HG03045 (cell line): ENCODE results near the gene TMEM233.
A peak's percentile ranks its signal among the peaks of the same experiment; 100 is the strongest.
"Not testable (repeated sequence)": the region's sequence is repeated elsewhere in the genome, so short reads cannot be mapped to it uniquely, and the experiment has no call there.

Experiments used
- ATAC-seq: cut with Tn5 transposase; IDR thresholded peaks from one replicate; pipeline ENCODE4 v1.9.1; 2021; ENCODE audit warnings: mild to moderate bottlenecking, moderate library complexity; ENCODE audit not compliant: unreplicated experiment

Gene TMEM233

DNA sequence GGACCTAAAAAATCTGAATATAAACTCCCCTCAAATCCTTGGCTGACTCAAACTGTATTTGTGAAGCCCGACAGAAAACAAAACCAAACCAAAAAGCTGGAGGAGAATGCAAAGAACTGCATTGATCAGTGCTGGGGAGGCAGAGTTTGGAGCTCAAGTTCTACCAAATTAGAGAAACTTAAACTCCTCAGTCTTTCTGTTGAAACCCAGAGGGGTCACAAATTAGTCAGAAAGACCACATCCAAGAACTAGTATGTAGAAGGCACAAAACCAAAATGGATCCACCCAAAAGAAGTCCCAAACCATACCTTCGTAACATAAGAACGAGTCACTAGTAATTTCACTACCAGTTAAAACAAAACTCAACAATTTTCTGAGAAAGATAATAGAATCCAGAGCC lies 59.1 kb downstream of the TMEM233 start:
- ATAC-seq = no peak

DNA sequence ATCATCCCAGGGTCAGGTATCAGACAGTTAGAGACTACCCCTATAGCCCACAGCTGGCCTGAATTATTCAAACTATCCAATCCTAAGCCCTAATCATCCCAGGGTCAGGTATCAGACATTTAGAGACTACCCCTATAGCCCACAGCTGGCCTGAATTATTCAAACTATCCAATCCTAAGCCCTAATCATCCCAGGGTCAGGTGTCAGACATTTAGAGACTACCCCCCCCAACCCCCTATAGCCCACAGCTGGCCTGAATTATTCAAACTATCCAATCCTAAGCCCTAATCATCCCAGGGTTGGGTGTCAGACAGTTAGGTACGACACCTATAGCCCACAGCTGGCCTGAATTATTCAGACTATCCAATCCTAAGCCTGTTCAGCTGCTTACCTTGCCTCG lies 63.4 kb downstream of the TMEM233 start:
- ATAC-seq = not testable (repeated sequence)

- ATAC-seq = not testable (repeated sequence)
These were observed 64.6 kb downstream of the TMEM233 start for GRCh38 chr12:119658166-119658565.

- ATAC-seq = no peak
These were observed 65.8 kb downstream of the TMEM233 start for GRCh38 chr12:119659289-119659897.

GRCh38 chr12:119660076-119660475 lies 66.5 kb downstream of the TMEM233 start:
- ATAC-seq = no peak

DNA sequence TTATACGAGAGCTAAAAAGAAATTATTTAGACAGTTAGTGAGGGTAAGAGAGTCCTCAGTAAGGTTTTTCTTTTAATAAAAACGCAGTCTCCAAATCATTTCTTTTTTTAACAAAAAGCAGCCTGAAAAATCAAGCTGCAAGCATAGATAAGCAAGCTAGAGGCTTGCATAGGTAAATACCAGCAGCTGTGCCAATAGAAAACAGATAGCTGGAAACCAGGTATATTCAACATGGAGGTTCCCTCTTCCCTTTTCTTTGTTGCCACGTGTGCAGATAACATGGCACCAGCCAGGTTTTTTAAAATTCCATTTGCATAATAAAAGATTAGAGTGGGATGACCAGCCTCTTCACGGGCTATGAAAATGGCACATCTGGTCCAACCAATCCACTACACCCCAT lies 68.3 kb downstream of the TMEM233 start:
- ATAC-seq = no peak

DNA sequence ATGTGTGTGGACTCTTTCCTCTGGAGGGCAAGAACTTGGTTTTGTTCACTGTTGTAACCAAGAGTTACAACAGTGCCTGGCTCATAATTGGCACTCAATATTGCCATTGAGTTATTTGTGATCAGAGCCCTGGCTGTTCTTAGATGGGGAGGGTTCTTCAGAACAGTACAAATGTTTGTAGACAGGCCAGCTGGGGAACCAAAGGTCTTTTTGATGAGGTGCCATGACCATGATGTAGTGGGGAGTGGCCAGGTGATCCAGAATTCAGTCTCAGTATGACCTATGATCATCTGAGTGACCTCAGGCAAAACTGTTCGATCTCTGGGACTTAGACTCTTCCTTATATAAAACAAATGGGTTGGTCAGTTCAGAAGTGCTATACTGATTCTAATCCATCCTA lies 71.1 kb downstream of the TMEM233 start:
- no peak for ATAC-seq

DNA sequence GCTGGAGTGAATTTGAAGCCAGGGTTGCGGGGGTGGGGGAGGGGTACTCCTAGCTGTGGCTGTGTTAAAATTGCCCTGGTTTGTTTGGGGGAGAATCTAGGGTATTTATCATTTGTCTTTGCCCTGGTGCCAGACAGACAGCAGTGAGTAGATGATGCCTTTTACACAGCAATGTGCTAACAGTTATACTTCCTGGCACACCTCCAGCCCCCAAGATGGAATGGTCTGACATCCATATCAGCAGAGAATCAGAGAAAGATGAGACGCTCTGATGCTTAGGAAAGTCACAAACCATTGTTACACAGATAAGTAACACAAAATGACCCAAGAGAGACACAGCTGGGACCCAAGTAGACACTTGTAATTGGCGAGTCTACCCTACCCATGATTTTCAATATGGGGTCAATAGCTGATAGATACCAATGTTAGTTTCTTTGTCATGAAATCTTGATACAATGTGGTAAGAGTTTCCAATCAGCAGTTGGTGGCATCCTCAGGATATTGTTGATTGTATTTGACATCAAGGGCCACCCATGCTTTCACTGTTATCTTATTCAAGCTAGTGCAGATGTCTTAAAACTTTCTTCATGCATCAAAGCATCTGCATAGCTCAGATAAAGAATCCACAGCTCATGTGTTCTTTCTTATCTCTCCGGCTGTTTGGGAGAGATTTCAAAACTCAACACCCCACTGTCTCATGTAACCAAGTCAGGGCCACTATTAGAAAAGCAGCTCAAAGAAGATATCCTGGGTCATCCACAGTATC lies 71.8 kb downstream of the TMEM233 start:
- ATAC-seq = no peak

DNA sequence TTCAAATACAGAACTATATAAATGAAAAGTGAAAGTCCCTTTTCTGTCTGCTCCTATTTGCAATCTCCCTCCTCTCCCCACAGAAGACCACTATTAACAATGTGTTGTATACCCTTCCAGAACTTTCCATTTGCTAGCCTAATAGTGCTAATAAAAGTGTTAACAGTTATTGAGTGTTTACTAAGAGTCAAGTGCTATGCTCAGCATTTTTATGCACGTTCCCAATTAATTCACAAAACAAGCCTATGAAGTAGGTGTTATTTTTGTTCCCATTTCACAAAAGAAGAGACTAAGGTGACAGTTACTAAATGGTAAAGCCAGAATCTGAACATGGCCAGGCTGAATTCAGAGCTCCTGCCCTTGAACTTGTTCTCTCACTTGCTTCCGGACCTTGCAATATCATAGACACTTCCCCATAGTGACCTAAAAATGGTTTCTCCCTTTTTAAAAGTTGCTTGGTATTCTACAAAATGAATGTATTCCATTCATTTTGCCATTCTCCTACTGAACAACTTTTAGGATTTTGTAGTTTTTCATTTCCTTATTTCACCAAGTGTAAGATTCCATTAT lies 72.7 kb downstream of the TMEM233 start:
- ATAC-seq = no peak

GRCh38 chr12:119666900-119667576 lies 73.5 kb downstream of the TMEM233 start:
- ATAC-seq = peak; percentile 9

- ATAC-seq = peak; percentile 96
These were observed 74.2 kb downstream of the TMEM233 start, which contains the start of gene PRKAB1 for GRCh38 chr12:119667577-119668323. TSS of gene PRKAB1 (plus strand) at chr12:119668133. CDS start at chr12:119668245, 112 bp downstream.

GRCh38 chr12:119668324-119668841 lies 74.8 kb downstream of the TMEM233 start:
- ATAC-seq = no peak

DNA sequence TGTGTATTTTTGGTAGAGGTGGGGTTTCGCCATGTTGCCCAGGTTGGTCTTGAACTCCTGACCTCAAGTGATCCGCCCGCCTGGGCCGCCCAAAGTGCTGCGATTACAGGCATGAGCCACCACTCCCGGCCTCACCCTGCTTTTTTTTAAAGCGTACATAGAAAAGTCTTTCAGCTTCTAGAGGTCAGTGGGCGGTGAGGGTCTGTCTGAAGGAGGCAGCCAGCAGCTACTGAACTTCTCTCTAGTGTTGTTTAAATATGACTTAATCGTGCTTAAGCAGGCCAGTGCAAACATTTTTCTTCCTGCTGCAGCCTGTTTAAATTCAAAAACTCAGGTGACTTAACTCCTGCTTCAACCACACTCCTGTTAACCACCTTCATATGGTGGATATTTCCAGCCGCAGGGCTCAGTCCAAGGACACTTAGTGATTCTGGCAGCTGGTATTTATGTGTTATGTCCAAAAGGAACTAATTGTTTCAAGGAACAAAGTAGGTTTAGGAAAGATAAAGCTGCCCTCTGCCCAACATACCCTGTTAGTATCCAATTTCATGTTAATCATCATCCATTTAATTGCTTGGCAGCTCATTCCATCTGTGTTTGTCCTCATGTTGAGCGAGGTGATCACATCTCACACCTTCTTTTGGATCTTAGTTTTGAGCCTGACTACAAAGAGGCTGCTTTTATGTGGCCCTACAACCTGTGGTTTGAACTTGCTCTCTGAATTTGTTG lies 76.3 kb downstream of the TMEM233 start:
- ATAC-seq = no peak

DNA sequence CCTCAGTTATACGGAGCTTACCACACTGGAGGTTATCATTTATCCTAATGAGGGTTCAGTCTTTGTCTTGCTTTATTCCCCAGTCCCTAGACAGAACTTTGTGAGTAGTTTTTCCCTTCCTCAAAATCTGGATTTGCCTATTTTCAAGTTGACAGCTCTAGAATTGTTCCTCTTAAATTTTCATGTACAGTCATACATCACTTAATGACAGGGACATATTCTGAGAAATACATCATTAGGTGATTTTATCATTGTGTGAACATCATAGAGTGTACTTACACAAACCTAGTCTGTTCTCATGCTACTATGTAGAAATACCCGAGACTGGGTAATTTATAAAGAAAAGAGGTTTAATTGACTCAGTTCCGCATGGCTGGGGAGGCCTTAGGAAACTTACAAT lies 77.5 kb downstream of the TMEM233 start:
- no peak for ATAC-seq

GRCh38 chr12:119672194-119672593 lies 78.6 kb downstream of the TMEM233 start:
- ATAC-seq = no peak

DNA sequence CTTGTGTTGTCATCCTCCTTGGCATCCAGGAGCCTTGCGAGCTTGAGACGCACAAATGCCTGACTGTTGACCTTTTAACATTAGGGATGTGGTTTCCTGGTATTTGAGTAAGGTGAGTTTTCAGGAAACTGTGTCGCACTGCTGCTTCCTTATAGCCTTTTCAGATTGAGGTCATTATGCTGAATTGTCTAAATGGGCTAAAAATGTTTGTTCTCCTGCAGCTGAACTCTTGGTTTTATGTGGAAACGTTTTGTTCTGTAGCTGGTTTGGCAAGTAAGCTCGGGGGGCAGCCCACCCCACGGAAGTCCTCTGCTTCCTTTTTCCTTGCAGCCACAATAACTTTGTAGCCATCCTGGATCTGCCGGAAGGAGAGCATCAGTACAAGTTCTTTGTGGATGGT lies 80.1 kb downstream of the TMEM233 start:
- no peak for ATAC-seq

GRCh38 chr12:119674560-119674959 lies 81.0 kb downstream of the TMEM233 start:
- no peak for ATAC-seq

DNA sequence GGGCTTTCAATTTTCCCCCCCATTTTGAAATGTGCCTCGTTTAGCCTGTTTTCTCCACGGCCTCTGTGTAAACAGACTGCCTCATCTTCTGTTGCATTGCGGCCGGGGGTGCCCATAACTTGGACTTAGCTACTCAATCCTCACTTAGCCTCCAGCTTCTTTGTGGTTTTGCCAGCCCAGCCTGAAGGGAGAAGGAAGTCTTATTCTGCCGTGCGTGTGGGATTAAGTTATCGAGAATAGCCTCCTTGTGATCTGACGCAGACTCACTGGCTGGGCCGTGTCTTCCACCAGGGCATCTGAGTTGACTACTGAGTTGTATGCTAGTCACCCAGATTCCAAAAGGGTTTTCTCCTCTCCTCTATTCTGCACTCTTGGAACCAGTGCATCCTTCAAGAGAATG lies 82.4 kb downstream of the TMEM233 start:
- no peak for ATAC-seq

- no peak for ATAC-seq
These were observed 83.0 kb downstream of the TMEM233 start for GRCh38 chr12:119676573-119676972.

- no peak for ATAC-seq
These were observed 84.9 kb downstream of the TMEM233 start for GRCh38 chr12:119678459-119678858.
